Neural progenitor cell (in vitro differentiated cells): ENCODE data around the gene DCX.

Experiments used
- CTCF ChIP-seq: fragments of 200-600 bp; sonication (generic); IDR thresholded peaks from 2 replicates; pipeline ENCODE4 v1.5.1; 2017; ENCODE audit warnings: antibody characterized with exemption, mild to moderate bottlenecking
- EZH2 ChIP-seq: fragments of 200-600 bp; sonication (generic); IDR thresholded peaks from 2 replicates; pipeline ENCODE4 v1.6.1; 2017; ENCODE audit warnings: antibody characterized with exemption, mild to moderate bottlenecking, moderate library complexity
- EZH2phosphoT487 ChIP-seq: fragments of 200-600 bp; sonication (generic); IDR thresholded peaks from 2 replicates; pipeline ENCODE4 v1.6.1; 2017; ENCODE audit warnings: antibody characterized with exemption

DNA sequence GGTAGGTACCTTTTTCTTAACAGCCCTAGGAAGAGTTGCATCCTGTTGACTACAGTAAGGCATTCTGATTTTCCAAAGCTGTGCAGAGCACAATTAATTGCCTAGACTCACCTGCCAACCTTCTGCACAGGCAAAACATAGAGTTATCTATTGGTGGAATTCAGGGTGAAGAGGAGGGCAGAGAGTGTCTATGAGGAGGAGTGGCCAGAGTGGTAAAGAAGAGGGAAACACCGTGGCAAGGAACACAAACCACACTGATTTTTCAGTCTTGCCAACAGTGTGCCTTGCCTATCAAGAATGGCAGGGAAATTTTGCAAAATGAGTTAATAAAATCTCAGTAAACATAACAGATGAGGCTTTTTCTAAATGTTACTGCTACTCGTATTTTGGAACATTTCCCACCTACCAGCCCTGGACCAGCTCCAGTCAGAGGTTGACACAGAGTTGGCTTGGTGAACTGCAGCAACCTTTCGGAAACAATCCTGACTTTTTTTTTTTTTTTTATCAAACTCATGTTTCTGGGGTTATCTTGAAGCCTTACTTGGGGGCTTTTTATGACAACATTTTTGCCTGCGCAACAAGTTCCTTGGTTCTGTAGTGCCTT lies 73.8 kb downstream of the DCX start:
- TF ChIP-seq CTCF = no peak
- TF ChIP-seq EZH2phosphoT487 = no peak
- no peak for TF ChIP-seq EZH2
